HEK293 (cell line): ENCODE measurements around the gene MOB1B.
A peak's percentile ranks its signal among the peaks of the same experiment; 100 is the strongest.

Experiments used
- IKZF3 ChIP-seq: fragments of 450-650 bp; IDR thresholded peaks from 2 replicates; pipeline ENCODE4 v1.5.0; 2018; ENCODE audit warnings: missing biosample characterization, mild to moderate bottlenecking, missing genetic modification characterization, moderate library complexity
- KLF9 ChIP-seq: fragments of 450-650 bp; formaldehyde crosslinking; IDR thresholded peaks from 2 replicates; pipeline ENCODE4 v1.5.1; 2016; ENCODE audit warnings: missing biosample characterization, missing genetic modification characterization, low read depth
- MEIS1 ChIP-seq: sonication (generic); formaldehyde crosslinking; IDR thresholded peaks from 2 replicates; pipeline ENCODE4 v1.8.1; 2022; ENCODE audit warnings: missing genetic modification reagents, mild to moderate bottlenecking, borderline replicate concordance
- OVOL3 ChIP-seq: fragments of 450-650 bp; formaldehyde crosslinking; IDR thresholded peaks from 2 replicates; pipeline ENCODE4 v1.5.1; 2016; ENCODE audit warnings: missing biosample characterization, missing genetic modification characterization
- REST ChIP-seq: fragments of 450-650 bp; formaldehyde crosslinking; IDR thresholded peaks from 2 replicates; pipeline ENCODE4 v1.5.1; 2016; ENCODE audit warnings: missing biosample characterization, missing genetic modification characterization
- SP3 ChIP-seq: fragments of 450-650 bp; formaldehyde crosslinking; IDR thresholded peaks from 2 replicates; pipeline ENCODE4 v1.5.1; 2016; ENCODE audit warnings: missing biosample characterization, missing genetic modification characterization
- YY1 ChIP-seq: fragments of 450-650 bp; formaldehyde crosslinking; IDR thresholded peaks from 2 replicates; pipeline ENCODE4 v1.5.1; 2018; ENCODE audit warnings: missing biosample characterization, missing genetic modification characterization
- ZBTB11 ChIP-seq: fragments of 450-650 bp; formaldehyde crosslinking; conservative IDR thresholded peaks from 2 replicates; pipeline ENCODE4 v1.5.1; 2016; ENCODE audit warnings: low read depth, missing biosample characterization, missing genetic modification characterization
- ZBTB6 ChIP-seq: fragments of 450-650 bp; formaldehyde crosslinking; IDR thresholded peaks from 2 replicates; pipeline ENCODE4 v1.5.1; 2017; ENCODE audit warnings: missing biosample characterization, missing genetic modification characterization
- ZBTB7A ChIP-seq: fragments of 450-650 bp; formaldehyde crosslinking; IDR thresholded peaks from 2 replicates; pipeline ENCODE4 v1.5.1; 2016; ENCODE audit warnings: low read depth, missing biosample characterization, missing genetic modification characterization
- ZEB2 ChIP-seq: fragments of 450-650 bp; formaldehyde crosslinking; IDR thresholded peaks from 2 replicates; pipeline ENCODE4 v1.5.1; 2016; ENCODE audit warnings: missing biosample characterization, missing genetic modification characterization
- ZNF146 ChIP-seq: fragments of 450-650 bp; formaldehyde crosslinking; IDR thresholded peaks from 2 replicates; pipeline ENCODE4 v1.5.1; 2016; ENCODE audit warnings: missing biosample characterization, missing genetic modification characterization
- ZNF157 ChIP-seq: fragments of 450-650 bp; formaldehyde crosslinking; IDR thresholded peaks from 2 replicates; pipeline ENCODE4 v1.5.1; 2016; ENCODE audit warnings: missing biosample characterization, missing genetic modification characterization
- ZNF239 ChIP-seq: fragments of 450-650 bp; formaldehyde crosslinking; IDR thresholded peaks from 2 replicates; pipeline ENCODE4 v1.5.1; 2016; ENCODE audit warnings: missing biosample characterization, missing genetic modification characterization
- ZNF266 ChIP-seq: fragments of 450-650 bp; formaldehyde crosslinking; IDR thresholded peaks from 2 replicates; pipeline ENCODE4 v1.5.1; 2016; ENCODE audit warnings: missing biosample characterization, missing genetic modification characterization, low read depth
- ZNF292 ChIP-seq: fragments of 450-650 bp; formaldehyde crosslinking; IDR thresholded peaks from 2 replicates; pipeline ENCODE4 v1.5.1; 2016; ENCODE audit warnings: low read depth, missing biosample characterization, missing genetic modification characterization, borderline replicate concordance
- ZNF311 ChIP-seq: fragments of 450-650 bp; formaldehyde crosslinking; IDR thresholded peaks from 2 replicates; pipeline ENCODE4 v1.5.1; 2017; ENCODE audit warnings: missing biosample characterization, missing genetic modification characterization, borderline replicate concordance
- ZNF37A ChIP-seq: fragments of 450-650 bp; IDR thresholded peaks from 2 replicates; pipeline ENCODE4 v1.5.1; 2018; ENCODE audit warnings: missing biosample characterization, missing genetic modification characterization
- ZNF433 ChIP-seq: fragments of 450-650 bp; formaldehyde crosslinking; IDR thresholded peaks from 2 replicates; pipeline ENCODE4 v1.5.1; 2016; ENCODE audit warnings: missing biosample characterization, missing genetic modification characterization, low read depth
- ZNF473 ChIP-seq: fragments of 450-650 bp; formaldehyde crosslinking; IDR thresholded peaks from 2 replicates; pipeline ENCODE4 v1.5.1; 2017; ENCODE audit warnings: missing biosample characterization, missing genetic modification characterization
- ZNF48 ChIP-seq: fragments of 450-650 bp; formaldehyde crosslinking; IDR thresholded peaks from 2 replicates; pipeline ENCODE4 v1.5.1; 2016; ENCODE audit warnings: missing biosample characterization, missing genetic modification characterization
- ZNF549 ChIP-seq: fragments of 450-650 bp; IDR thresholded peaks from 2 replicates; pipeline ENCODE4 v1.5.1; 2018; ENCODE audit warnings: missing biosample characterization, missing genetic modification characterization, mild to moderate bottlenecking, inconsistent platforms, moderate library complexity
- ZNF571 ChIP-seq: fragments of 450-650 bp; formaldehyde crosslinking; IDR thresholded peaks from 2 replicates; pipeline ENCODE4 v1.5.0; 2017; ENCODE audit warnings: missing biosample characterization, missing genetic modification characterization
- ZNF585B ChIP-seq: fragments of 450-650 bp; formaldehyde crosslinking; IDR thresholded peaks from 2 replicates; pipeline ENCODE4 v1.5.1; 2016; ENCODE audit warnings: missing biosample characterization, missing genetic modification characterization
- ZNF639 ChIP-seq: fragments of 450-650 bp; formaldehyde crosslinking; IDR thresholded peaks from 2 replicates; pipeline ENCODE4 v1.5.1; 2016; ENCODE audit warnings: missing biosample characterization, missing genetic modification characterization
- ZNF791 ChIP-seq: fragments of 450-650 bp; formaldehyde crosslinking; IDR thresholded peaks from 2 replicates; pipeline ENCODE4 v1.5.1; 2016; ENCODE audit warnings: missing biosample characterization, missing genetic modification characterization
- ZNF792 ChIP-seq: fragments of 450-650 bp; formaldehyde crosslinking; IDR thresholded peaks from 2 replicates; pipeline ENCODE4 v1.5.1; 2016; ENCODE audit warnings: missing biosample characterization, missing genetic modification characterization
- ZNF830 ChIP-seq: fragments of 450-650 bp; IDR thresholded peaks from 2 replicates; pipeline ENCODE4 v1.5.0; 2018; ENCODE audit warnings: missing biosample characterization, missing genetic modification characterization, low read depth, mild to moderate bottlenecking, moderate library complexity
- ZSCAN16 ChIP-seq: fragments of 450-650 bp; formaldehyde crosslinking; IDR thresholded peaks from 2 replicates; pipeline ENCODE4 v1.5.1; 2016; ENCODE audit warnings: missing biosample characterization, missing genetic modification characterization
- ZSCAN18 ChIP-seq: fragments of 450-650 bp; formaldehyde crosslinking; IDR thresholded peaks from 2 replicates; pipeline ENCODE4 v1.5.1; 2016; ENCODE audit warnings: missing biosample characterization, missing genetic modification characterization

The MOB1B gene

GRCh38 chr4:70993181-70994068 lies 91.3 kb downstream of the MOB1B start, which contains the start of gene DCK (continued):
- TF ChIP-seq ZBTB6 (tag by site-specific recombination) = no peak
- TF ChIP-seq ZBTB7A (tag by site-specific recombination) = no peak
- no peak for TF ChIP-seq REST (tag by site-specific recombination)
- TF ChIP-seq ZNF433 (tag by site-specific recombination) = no peak
- TF ChIP-seq ZSCAN16 (tag by site-specific recombination) = no peak
- no peak for TF ChIP-seq ZNF549 (tag by site-specific recombination)
- no peak for TF ChIP-seq ZSCAN18 (tag by site-specific recombination)
- no peak for TF ChIP-seq MEIS1 (CRISPR knock-in tag)
- no peak for TF ChIP-seq IKZF3 (tag by site-specific recombination)
- TF ChIP-seq ZNF830 (tag by site-specific recombination) = no peak
- TF ChIP-seq ZEB2 = peak; percentile 24; the same call in 1 of the 2 replicates
- no peak for TF ChIP-seq ZNF311
- TF ChIP-seq ZNF239 (tag by site-specific recombination) = no peak
- peak; percentile 36 for TF ChIP-seq ZBTB11 (tag by site-specific recombination)
- no peak for TF ChIP-seq ZNF292 (tag by site-specific recombination)
- no peak for TF ChIP-seq OVOL3 (tag by site-specific recombination)
- TF ChIP-seq ZNF792 (tag by site-specific recombination) = no peak
- TF ChIP-seq ZNF585B (tag by site-specific recombination) = no peak
- TF ChIP-seq ZNF473 = no peak
- peak; percentile 59 for TF ChIP-seq SP3 (tag by site-specific recombination)
- no peak for TF ChIP-seq YY1 (tag by site-specific recombination)
- TF ChIP-seq KLF9 (tag by site-specific recombination) = peak; percentile 68
- no peak for TF ChIP-seq ZNF791 (tag by site-specific recombination)
- TF ChIP-seq ZNF639 (tag by site-specific recombination) = no peak
- no peak for TF ChIP-seq ZNF48 (tag by site-specific recombination)
- TF ChIP-seq ZNF571 (tag by site-specific recombination) = no peak
- no peak for TF ChIP-seq ZNF37A
- no peak for TF ChIP-seq ZNF157 (tag by site-specific recombination)
- no peak for TF ChIP-seq ZNF266 (tag by site-specific recombination)
- no peak for TF ChIP-seq ZNF146 (tag by site-specific recombination)
